Activated CD8-positive, alpha-beta memory T cell treated with anti-CD3 and anti-CD28 coated beads, Interleukin-2, amount 50 U/mL, for 24 hours (primary cell): ENCODE data around the gene FILIP1L.

Source experiments
- DNase-seq: peaks from one replicate; pipeline ENCODE4 v3.0.0-alpha.2; 2020; ENCODE audit errors: extremely low read depth

The FILIP1L gene

GRCh38 chr3:100114413-100115030 is at the start of gene FILIP1L:
Gene FILIP1L (minus strand): TSS chr3:100114501.
- DNase-seq, result no peak

- no peak for DNase-seq
These were observed 49.5 kb upstream of the FILIP1L start for GRCh38 chr3:100163787-100164186.

GRCh38 chr3:100160521-100160920 is 46.2 kb upstream of the FILIP1L start:
- no peak for DNase-seq

GRCh38 chr3:100159331-100160153 is 45.2 kb upstream of the FILIP1L start:
- DNase-seq, result no peak

GRCh38 chr3:100158918-100159330 is 44.6 kb upstream of the FILIP1L start:
- DNase-seq, result no peak

- DNase-seq, result no peak
These were observed 43.4 kb upstream of the FILIP1L start for GRCh38 chr3:100157685-100158084.

GRCh38 chr3:100155590-100155989 is 41.3 kb upstream of the FILIP1L start:
- DNase-seq, result no peak

GRCh38 chr3:100155128-100155527 is 40.8 kb upstream of the FILIP1L start:
- no peak for DNase-seq

- no peak for DNase-seq
These were observed 39.9 kb upstream of the FILIP1L start for GRCh38 chr3:100154171-100154570.

GRCh38 chr3:100151024-100151707 is 36.9 kb upstream of the FILIP1L start:
- DNase-seq, result no peak

GRCh38 chr3:100150473-100150872 is 36.2 kb upstream of the FILIP1L start:
- DNase-seq, result no peak

GRCh38 chr3:100149713-100150415 is 35.6 kb upstream of the FILIP1L start:
- DNase-seq, result no peak

- no peak for DNase-seq
These were observed 34.8 kb upstream of the FILIP1L start for GRCh38 chr3:100149130-100149529.

GRCh38 chr3:100144255-100144866 is 30.1 kb upstream of the FILIP1L start:
- DNase-seq, result no peak

GRCh38 chr3:100141586-100141985 is 27.3 kb upstream of the FILIP1L start:
- DNase-seq, result no peak

- no peak for DNase-seq
These were observed 26.7 kb upstream of the FILIP1L start for GRCh38 chr3:100140976-100141375.

GRCh38 chr3:100136921-100137320 is 22.6 kb upstream of the FILIP1L start:
- no peak for DNase-seq

GRCh38 chr3:100131241-100131640 is 16.9 kb upstream of the FILIP1L start:
- DNase-seq, result no peak

GRCh38 chr3:100129941-100130340 is 15.6 kb upstream of the FILIP1L start:
- DNase-seq, result no peak

GRCh38 chr3:100128565-100128964 is 14.3 kb upstream of the FILIP1L start:
- DNase-seq, result no peak

GRCh38 chr3:100127792-100128191 is 13.5 kb upstream of the FILIP1L start:
- DNase-seq, result no peak
